GM21529 (cell line): ENCODE data around the gene SEMA6D.

Experiments used
- ATAC-seq: cut with Tn5 transposase; IDR thresholded peaks from one replicate; pipeline ENCODE4 v1.9.1; 2021; ENCODE audit not compliant: unreplicated experiment

SEMA6D gene

GRCh38 chr15:47743385-47743784 lies 26.1 kb downstream of the SEMA6D start:
- ATAC-seq = no peak

GRCh38 chr15:47743886-47744285 lies 26.6 kb downstream of the SEMA6D start:
- no peak for ATAC-seq

GRCh38 chr15:47744496-47744895 lies 27.2 kb downstream of the SEMA6D start:
- no peak for ATAC-seq

- no peak for ATAC-seq
These were observed 27.7 kb downstream of the SEMA6D start for GRCh38 chr15:47744973-47745372.

GRCh38 chr15:47746516-47746915 lies 29.2 kb downstream of the SEMA6D start:
- ATAC-seq = no peak

- no peak for ATAC-seq
These were observed 32.9 kb downstream of the SEMA6D start for GRCh38 chr15:47750030-47750739.

- no peak for ATAC-seq
These were observed 33.5 kb downstream of the SEMA6D start for GRCh38 chr15:47750740-47751262.

- no peak for ATAC-seq
These were observed 36.3 kb downstream of the SEMA6D start for GRCh38 chr15:47753591-47753990.

- no peak for ATAC-seq
These were observed 37.0 kb downstream of the SEMA6D start for GRCh38 chr15:47754312-47754711.

GRCh38 chr15:47755941-47756340 lies 38.6 kb downstream of the SEMA6D start:
- no peak for ATAC-seq

- no peak for ATAC-seq
These were observed 39.6 kb downstream of the SEMA6D start for GRCh38 chr15:47756872-47757271.

GRCh38 chr15:47757331-47757730 lies 40.0 kb downstream of the SEMA6D start:
- ATAC-seq = no peak

GRCh38 chr15:47762621-47763020 lies 45.3 kb downstream of the SEMA6D start:
- ATAC-seq = no peak

- no peak for ATAC-seq
These were observed 47.4 kb downstream of the SEMA6D start for GRCh38 chr15:47764666-47765065.

- no peak for ATAC-seq
These were observed 49.1 kb downstream of the SEMA6D start for GRCh38 chr15:47766406-47766805.

- no peak for ATAC-seq
These were observed 49.7 kb downstream of the SEMA6D start for GRCh38 chr15:47767035-47767434.

GRCh38 chr15:47768735-47769134 lies 51.4 kb downstream of the SEMA6D start:
- no peak for ATAC-seq

- no peak for ATAC-seq
These were observed 51.9 kb downstream of the SEMA6D start for GRCh38 chr15:47769166-47769565.

- no peak for ATAC-seq
These were observed 55.8 kb downstream of the SEMA6D start for GRCh38 chr15:47773143-47773542.

GRCh38 chr15:47778263-47778770 lies 61.0 kb downstream of the SEMA6D start:
- no peak for ATAC-seq

- ATAC-seq = no peak
These were observed 63.7 kb downstream of the SEMA6D start for GRCh38 chr15:47780971-47781370.

GRCh38 chr15:47781527-47781926 lies 64.2 kb downstream of the SEMA6D start:
- no peak for ATAC-seq

- no peak for ATAC-seq
These were observed 67.5 kb downstream of the SEMA6D start for GRCh38 chr15:47784820-47785219.
